Fibroblast of skin of right biceps (primary cell): ENCODE data around the gene NAALADL2.

Experiments used
- DNase-seq: peaks from one replicate; pipeline ENCODE4 v3.0.0-alpha.2; 2013

NAALADL2 gene

GRCh38 chr3:174859114-174859735 is at the start of gene NAALADL2:
Gene NAALADL2, plus strand, starts transcription at chr3:174859334.
- DNase-seq = no peak

- DNase-seq = no peak
Measured at GRCh38 chr3:174810254-174810653, 48.9 kb upstream of the NAALADL2 start.

DNA sequence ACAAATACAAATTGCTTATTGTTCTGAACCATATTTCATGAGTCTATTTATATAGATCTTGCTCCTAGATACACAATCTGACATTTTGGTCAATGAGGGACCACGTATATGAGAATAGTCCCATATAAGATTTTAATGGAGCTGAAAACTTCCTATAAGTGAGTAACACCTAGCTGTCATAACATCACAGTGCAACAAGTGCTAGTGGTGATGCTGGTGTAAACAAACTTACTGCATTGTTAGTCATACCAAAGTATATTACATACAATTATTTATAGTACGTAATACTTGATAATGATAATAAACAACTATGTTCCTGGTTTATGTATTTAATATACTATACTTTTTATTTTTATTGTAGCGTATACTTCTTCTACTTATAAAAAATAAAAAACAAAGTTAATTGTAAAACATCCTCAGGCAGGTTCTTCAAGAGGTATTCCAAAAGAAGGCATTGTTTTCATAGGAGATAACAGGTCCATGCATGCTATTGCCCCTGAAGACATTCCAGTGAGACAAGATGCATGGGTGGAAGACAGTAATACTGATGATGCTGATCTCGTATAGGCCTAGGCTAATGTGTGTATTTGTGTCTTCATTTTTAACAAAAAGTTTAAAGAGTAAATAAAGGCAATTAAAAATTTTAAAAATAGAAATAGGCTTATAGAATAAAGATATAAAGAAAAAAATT is 46.8 kb upstream of the NAALADL2 start:
- no peak for DNase-seq

DNA sequence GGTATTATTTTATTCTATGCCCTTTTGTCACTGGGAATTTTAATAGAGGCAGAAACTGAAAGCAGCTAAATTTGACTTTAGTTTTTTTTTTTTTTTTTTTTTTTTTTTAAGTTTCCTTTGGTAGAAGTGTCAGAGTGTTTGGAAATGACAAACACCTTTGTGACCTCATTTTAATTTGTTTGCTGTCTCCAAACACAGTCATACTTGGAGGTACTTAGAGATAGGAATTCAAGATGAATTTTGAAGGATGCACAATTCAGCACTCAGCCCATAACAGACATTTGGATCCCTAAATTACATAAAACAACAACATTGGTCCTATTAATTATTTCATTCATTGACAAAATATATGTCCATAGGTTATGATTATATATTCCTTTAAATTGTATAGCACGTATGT is 43.4 kb upstream of the NAALADL2 start:
- DNase-seq = no peak

DNA sequence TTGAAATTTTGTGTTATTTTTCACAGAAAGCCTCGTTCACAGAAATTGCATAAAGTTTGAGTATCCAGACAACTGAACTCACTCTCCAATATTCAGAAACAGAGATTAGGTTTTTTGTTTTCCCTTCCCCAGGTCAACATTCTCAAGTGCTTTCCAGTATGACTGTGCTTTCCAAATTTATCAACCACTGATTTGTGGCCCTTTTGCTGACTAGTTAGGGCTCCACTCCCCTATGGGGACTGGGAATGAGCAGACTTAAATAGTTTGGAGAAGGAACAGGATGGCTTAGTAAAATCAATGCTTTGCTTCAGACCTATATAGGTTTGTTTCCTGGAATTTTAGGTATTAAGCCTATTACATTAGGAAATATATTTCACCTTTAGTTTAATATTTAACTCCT is 38.2 kb upstream of the NAALADL2 start:
- no peak for DNase-seq

GRCh38 chr3:174821477-174821876 is 37.7 kb upstream of the NAALADL2 start:
- peak; percentile 7 for DNase-seq

DNA sequence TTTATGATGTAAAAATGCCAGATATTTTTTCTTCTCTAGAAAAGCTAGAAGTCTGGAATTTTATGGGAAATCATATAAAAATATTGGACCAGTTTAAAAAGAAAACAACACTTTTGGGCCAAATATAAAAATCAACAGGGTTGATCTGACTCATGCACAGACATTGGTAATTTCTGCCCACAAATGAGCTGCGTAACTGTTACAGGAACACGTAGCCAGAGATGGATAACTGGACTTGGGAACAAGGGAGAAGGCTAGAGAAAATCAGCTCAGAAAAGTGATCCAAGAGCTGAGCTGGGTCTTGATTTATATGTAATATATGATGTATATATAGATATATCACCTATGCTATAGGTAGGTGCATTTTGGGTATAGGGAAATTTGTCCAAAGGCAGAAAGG is 36.8 kb upstream of the NAALADL2 start:
- DNase-seq = no peak

- no peak for DNase-seq
Measured at GRCh38 chr3:174826069-174826468, 33.1 kb upstream of the NAALADL2 start.

DNA sequence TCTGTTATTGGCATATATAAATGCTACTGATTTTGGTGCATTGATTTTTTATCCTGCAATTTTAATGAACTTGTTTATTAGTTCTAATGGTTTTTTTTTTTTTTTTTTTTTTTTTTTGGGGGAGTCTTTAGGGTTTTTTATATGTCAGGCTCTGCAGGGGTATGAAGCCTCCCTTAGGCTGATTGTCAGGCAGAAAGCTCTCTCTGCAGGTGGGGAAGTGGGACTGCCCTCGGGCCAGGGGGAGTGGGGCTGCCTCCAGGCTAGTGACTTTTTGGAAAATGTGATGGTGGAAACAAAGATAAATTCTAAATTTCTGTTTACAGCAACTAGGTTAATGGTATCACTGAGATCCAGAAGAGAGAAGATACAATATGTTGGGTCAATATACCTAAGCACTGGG is 14.4 kb upstream of the NAALADL2 start:
- DNase-seq = no peak

- DNase-seq = no peak
Measured at GRCh38 chr3:174846055-174846454, 13.1 kb upstream of the NAALADL2 start.

GRCh38 chr3:174854987-174855386 is 4.1 kb upstream of the NAALADL2 start:
- no peak for DNase-seq

- DNase-seq = peak; percentile 6
Measured at GRCh38 chr3:174857301-174857700, 1.8 kb upstream of the NAALADL2 start.

- DNase-seq = no peak
Measured at GRCh38 chr3:174858353-174858752, 781 bp upstream of the NAALADL2 start.

DNA sequence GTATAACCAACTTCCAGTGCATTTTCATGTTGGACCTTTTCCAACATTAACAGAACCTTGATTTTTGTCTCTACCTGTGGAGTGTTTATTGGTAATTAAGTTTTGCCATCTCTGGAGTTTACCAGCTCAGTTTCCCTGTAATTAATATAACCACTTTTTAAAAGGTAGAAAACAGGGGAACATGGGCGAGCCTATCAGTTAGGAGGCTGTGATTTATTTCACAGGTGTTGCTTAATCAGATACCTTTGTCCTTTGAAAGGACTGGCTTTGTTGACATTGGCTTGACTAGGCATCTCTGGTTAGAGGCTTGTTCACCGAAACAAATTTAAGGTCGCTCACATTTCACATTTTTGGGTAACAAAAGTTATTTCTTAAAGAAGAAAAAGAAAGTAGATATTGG is 622 bp downstream of the NAALADL2 start:
- DNase-seq = no peak

GRCh38 chr3:174862101-174862500 is 3.0 kb downstream of the NAALADL2 start:
- no peak for DNase-seq

DNA sequence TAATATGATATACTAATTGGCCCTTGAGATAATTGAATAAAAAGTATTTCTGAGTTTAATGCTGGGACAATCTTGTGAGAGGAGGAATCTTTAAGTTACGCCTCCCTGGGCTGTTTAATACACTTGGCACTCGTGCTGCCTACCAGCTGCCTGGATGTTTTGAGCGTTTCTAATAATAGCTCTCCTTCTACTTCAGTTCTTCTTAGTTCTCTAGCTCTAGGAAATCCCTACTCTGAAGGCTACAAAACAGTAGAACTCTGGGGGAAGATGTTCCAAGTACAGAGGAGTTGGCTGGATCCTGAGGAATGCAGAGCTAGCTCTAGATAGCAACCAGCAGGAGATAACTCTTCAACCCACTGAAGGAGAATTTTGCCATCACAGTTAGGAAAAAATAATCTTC is 3.5 kb downstream of the NAALADL2 start:
- no peak for DNase-seq

- DNase-seq = no peak
Measured at GRCh38 chr3:174863488-174863887, 4.4 kb downstream of the NAALADL2 start.

- DNase-seq = no peak
Measured at GRCh38 chr3:174869448-174869847, 10.3 kb downstream of the NAALADL2 start.

DNA sequence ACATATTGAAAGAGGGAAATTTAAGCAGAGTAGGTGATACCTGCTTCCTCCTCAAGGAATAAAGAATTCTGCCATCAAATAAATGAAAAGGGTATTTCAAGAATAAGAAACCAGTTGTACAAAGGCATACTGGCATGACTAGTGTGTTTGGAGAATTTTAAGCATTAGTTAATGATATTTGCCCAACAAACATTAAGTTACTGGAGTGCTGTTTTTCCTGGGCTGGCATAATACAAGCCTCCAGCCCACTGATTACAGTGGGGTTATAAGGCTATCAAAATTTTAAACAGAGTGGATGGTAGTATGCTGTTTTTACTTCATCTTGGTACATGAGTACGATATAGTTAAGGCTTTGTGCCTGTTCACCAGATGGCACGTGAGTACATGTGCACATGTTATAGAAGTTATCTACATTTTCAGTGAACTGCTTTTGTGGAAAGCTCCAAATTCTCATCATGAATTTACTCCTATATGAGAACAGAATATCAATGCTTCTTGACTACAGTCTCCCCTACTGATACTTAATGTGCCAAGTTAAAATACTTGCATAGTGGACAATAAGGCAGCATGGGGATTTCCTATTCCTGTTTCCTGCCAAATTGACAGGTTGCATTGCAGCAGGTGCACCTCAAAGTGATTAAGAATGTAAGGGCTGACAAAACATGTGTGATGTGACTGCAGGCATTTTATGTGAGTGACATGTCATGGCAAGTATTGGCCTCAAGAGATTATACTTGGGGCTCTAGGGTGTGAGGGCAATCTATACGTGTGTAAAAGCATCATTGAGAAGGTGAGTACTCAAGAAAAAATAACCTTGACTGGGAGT is 14.9 kb downstream of the NAALADL2 start:
- no peak for DNase-seq

DNA sequence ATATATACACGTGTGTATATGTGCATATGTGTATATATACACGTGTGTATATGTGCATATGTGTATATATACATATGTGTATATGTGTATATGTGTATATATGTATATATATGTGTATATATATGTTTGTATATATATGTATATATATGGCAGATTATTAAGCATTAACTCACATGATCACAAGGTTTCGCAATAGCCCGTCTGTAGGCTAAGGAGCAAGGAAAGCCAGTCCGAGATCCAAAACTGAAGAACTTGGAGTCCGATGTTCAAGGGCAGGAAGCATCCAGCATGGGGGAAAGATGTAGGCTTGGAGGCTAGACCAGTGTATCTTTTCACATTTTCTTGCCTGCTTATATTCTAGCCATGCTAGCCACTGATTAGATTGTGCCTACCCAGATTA is 23.7 kb downstream of the NAALADL2 start:
- no peak for DNase-seq

GRCh38 chr3:174883881-174884675 is 24.9 kb downstream of the NAALADL2 start:
- no peak for DNase-seq

DNA sequence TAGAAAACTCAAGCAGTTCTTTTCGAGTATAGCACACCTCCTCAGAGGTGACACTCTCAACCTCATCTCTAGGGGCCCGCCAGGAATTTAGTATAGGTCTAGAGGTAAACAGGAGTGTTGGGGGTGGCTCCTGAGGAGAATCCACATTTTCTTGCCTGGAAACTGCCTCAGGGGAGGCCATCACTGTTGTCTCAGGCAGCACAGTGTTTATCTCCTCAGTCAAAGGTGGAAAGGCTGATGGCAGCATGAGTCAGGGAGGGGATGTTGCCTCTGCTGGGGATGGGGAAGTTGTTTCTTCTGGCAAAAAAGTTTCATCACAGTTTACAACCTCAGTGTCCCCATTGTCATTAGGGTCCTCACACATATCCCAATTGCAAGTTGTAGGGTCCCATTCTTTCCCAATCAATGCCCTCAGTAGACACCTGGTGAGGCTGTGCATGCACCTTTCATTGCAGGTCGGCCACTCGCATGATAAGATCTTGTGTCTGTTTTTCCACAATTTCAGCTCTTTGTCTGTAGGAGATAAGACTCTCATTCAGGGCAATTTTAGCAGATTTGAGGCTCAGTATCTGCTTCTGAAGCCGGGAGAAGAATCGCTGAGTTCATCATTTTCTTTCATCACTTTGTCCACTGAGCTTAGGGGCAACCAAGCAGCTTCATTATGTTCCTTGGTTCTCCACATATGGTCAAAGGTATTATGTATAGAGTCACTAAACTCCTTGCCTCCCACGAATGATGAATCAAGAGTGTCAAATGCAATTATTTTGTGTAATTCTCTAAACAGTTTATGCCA is 25.8 kb downstream of the NAALADL2 start:
- DNase-seq = no peak
